GM12874 (cell line): ENCODE data around the gene SBNO1.

ENCODE experiments used
- TF ChIP-seq, protein P1 (sequence below): IDR thresholded peaks from 2 replicates; pipeline ENCODE4 v1.5.1; 2011; ENCODE audit warnings: low read depth, mild to moderate bottlenecking, control low read depth, low read length, moderate library complexity; ENCODE audit not compliant: insufficient read depth

The SBNO1 gene

DNA sequence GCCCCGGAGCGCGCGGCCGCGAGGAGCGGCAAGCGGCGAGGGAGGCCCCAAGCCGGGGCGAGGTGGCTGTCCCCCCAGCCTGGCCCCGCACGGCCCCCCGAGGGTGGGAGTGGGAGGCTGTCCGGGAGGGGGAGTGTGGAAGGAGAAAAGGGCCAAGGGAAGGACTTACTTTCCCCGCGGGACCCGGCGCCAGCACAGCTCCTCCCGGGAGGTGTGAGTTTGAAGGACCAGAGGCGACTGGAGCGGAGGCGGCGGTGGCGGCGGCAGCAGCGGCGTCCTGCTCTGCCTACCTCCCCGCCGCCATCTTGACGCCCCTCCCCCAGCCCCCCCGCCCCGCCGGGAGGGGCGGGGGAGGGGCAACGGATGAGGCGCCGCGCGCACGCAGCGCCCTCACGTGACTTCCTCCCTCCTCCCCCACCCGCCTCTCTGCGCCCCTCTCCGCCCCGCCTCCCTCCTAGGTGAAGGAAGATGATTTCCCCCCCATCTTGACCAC is at the start of gene SBNO1:
SBNO1 (minus strand) TSS at position 316 of the 493 bp plus-strand sequence. CDS start 14,406 bp downstream, outside the sequence.
- TF ChIP-seq, protein P1, sequence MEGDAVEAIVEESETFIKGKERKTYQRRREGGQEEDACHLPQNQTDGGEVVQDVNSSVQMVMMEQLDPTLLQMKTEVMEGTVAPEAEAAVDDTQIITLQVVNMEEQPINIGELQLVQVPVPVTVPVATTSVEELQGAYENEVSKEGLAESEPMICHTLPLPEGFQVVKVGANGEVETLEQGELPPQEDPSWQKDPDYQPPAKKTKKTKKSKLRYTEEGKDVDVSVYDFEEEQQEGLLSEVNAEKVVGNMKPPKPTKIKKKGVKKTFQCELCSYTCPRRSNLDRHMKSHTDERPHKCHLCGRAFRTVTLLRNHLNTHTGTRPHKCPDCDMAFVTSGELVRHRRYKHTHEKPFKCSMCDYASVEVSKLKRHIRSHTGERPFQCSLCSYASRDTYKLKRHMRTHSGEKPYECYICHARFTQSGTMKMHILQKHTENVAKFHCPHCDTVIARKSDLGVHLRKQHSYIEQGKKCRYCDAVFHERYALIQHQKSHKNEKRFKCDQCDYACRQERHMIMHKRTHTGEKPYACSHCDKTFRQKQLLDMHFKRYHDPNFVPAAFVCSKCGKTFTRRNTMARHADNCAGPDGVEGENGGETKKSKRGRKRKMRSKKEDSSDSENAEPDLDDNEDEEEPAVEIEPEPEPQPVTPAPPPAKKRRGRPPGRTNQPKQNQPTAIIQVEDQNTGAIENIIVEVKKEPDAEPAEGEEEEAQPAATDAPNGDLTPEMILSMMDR, result no peak

DNA sequence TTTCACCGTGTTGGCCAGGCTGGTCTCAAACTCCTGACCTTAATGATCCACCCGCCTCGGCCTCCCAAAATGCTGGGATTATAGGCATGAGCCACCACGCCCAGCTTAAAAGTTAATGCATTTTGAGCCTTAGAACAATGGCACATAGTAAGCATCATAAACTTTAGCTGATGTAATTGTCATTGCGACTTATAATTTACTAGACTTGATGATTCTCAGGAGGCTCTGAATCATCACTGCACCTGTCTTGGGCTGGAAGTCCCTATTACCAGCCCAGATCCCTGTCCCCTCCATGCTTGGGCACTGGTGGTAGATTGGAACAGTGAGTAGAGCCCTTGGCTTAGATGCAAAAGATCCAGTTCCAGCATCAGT is 45.4 kb upstream of the SBNO1 start:
- TF ChIP-seq, protein P1, result no peak

DNA sequence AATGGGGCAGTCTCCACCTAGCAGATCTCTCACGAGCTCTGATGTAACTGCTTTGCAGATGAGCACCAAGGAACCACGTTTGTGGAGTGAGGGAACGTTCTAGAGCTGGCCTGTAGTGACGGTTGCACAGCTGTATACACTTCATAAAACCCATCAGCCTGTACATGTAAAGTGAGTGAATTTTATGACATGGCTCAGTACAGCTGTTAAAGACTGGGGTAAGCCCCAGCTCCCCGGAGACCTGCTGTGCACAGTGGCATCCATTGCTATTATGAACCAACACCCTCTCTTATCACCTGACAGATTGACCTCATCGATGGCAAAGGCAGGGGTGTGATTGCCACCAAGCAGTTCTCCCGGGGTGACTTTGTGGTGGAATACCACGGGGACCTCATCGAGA is 39.9 kb upstream of the SBNO1 start:
- TF ChIP-seq, protein P1, result no peak

DNA sequence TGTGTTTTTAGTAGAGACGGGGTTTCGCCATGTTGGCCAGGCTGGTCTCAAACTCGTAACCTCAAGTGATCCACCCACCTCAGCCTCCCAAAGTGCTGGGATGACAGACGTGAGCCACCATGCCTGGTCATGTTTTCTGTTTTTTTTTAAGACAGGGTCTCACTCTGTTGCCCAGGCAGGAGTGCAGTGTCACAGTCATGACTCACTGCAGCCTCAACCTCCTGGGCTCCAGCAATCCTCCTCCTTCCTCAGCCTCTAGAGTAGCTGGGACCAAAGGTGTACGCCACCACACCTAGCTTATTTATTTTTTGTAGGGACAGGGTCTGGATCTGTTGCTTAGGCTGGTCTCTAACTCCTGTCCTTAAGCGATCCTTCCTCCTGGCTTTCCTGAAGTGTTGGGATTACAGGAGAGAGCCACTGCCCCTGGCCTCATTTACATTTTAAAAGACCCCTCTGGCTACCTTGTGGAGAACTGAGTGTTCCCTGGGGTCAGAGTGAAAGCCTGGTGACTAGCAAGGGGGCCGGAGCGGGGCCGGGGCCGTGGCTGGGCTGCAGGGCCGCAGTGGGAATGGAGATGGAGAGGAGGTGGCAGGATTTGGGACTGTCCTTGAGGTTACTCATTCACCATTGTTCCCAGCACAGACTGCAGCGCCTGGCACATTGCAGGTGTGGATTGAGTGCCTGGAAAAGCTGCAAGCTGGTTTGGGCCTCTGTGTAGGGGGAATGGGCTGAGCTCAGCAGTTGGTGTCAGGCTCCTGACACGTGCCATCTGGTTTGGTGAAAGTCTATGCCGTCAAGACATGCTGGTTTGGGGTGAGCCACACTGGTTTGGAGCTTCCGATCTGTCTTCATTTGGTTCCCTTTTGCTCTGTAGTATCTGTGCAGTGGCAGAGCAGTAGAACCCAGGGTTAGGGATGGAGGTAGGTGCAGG is 37.4 kb upstream of the SBNO1 start:
- TF ChIP-seq, protein P1, result no peak

DNA sequence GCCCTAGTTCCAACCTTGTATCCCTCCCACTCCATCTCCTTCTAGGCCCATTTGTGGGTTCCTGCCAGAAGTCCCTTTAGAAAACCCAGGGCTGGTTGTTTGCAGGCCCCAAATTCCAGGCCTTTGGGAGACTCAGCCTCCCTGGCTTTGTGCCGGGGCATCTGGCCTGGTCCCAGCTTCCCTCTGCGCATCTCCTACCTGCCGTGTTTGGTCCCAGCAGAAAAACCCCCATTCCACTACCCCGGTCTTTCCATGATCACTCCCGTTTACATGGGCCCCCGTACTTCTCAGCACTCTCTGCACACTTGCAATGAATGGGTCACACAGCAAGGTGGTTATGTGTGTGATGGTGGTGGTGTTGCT is 34.6 kb upstream of the SBNO1 start:
- TF ChIP-seq, protein P1, result no peak

DNA sequence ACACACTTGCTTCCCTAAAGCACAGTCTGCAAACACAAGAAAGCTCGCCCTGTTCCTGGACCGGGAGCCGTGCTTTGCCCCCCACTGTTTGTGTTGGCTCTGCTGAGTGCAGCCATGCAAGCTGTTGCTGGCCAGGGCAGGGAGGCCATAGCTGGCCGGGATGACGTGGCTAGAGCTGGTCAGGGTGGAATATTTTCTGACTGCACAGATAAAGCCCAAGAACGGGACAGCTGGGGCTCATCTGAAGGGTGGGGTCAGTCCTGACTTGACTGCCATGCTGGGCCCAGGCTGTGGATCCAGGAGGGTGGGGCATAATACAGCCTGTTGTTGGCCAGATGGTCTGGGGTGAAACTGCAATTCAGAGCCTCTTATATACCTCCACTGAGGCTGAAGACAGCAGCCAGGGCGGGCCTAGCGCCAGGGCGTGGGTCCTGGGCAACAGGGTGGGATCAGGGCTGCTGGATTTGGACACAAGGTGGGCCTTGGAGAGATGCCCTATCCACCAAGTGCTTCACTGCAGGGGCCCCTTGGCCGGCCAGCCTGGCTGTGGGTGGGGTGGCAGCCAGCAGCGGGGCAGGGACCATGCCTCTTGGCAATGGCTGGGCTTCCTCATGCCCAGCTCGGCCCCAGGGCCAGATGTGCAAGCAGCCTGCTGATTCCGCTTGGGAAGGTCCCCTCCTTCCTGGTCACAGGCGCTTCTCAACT is 34.1 kb upstream of the SBNO1 start:
- TF ChIP-seq, protein P1, result no peak

DNA sequence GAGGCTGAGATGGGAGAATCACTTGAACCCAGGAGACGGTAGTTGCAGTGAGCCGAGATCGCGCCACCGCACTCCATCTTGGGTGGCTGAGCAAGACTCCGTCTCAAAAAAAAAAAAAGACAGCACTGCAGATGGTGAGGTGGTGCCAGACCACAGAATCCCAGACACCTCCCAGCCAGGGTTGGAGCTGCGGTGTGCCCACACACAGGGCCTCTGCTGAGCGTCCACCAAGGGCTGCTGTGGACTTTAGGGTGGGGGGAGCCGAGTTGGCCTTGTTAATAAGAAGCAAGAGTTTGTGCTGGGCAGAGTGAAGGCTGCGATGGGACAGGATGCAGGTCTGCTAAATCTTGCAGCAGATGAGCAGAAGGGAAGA is 33.5 kb upstream of the SBNO1 start:
- TF ChIP-seq, protein P1, result no peak
